Measurements from ENCODE around the gene NINL. TPM values are rescaled to one million over a fixed set of nuclear protein-coding genes. Genes with fewer than 3 reads are reported as not detected.

Gene NINL
- polyA plus RNA-seq, 1 donor (not counting 4 experiments of a cell fraction or from before 2014, with no cell fraction given): 0.79 TPM

DNA sequence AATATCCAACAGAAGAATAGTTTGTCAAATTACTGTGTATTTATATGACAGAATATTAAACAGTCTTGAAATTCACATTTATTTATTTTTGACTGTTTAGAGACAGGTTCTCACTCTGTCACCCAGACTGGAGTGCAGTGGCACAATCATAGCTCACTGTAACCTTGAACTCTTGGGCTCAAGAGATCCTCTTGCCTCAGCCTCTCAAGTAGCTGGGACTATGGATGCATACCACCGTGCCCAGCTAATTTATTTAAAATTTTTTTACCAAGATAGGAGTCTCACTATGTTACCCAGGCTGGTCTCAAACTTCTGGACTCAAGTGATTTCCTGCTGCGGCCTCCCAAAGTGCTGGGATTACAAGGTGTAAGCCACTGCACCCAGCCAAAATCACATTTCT, 57.4 kb downstream of the NINL start:
- no peaks in the 10 kb centered on the region for H3K9me3 ChIP-seq (ENCODE audit: control insufficient read depth, low read depth, low read length)
- H3K27ac ChIP-seq (ENCODE audit: control insufficient read depth, insufficient read depth, low read length): no peak overlapping the region
- DNase-seq (ENCODE audit: low read depth, low spot score) (no peak), FAIRE-seq (no peak)
- H3K4me2 ChIP-seq (ENCODE audit: control insufficient read depth, extremely low read depth, insufficient read depth, low read depth, low read length): no peak overlapping the region
- no peaks in the 10 kb centered on the region for H3K27me3 ChIP-seq (ENCODE audit: control insufficient read depth, extremely low read depth, insufficient read depth, low read length)
- dilution Hi-C loops (cut with MboI; ENCODE audit: extremely low pct_ligation_motif_present, low sequenced_read_pairs): no loop called here
- no peak overlapping the region for H3K4me3 ChIP-seq (ENCODE audit: control insufficient read depth in 2 of 3, extremely low read depth in 1 of 3, insufficient read depth in 2 of 3, low read depth in 1 of 3, low read length in 3 of 3)
- no peaks in the 10 kb centered on the region for H3K4me1 ChIP-seq (ENCODE audit: control insufficient read depth, extremely low read depth, insufficient read depth, low read length)
- no peaks in the 10 kb centered on the region for H3K9me1 ChIP-seq (ENCODE audit: control insufficient read depth, extremely low read depth, insufficient read depth, low read length)
- TF ChIP-seq EZH2 (IDR thresholded peaks at IDR 0.05; ENCODE audit: low read length): no peak
- H2AFZ ChIP-seq (ENCODE audit: control insufficient read depth, low read length): no peak overlapping the region
- H3K36me3 ChIP-seq (ENCODE audit: control insufficient read depth in 2 of 2, extremely low read depth in 1 of 2, insufficient read depth in 2 of 2, low read length in 2 of 2): no peaks in the 10 kb centered on the region
- H3K9ac ChIP-seq (ENCODE audit: control insufficient read depth, extremely low read depth, insufficient read depth, low read length): no peak overlapping the region
- no peaks in the 10 kb centered on the region for H4K20me1 ChIP-seq (ENCODE audit: control insufficient read depth, extremely low read depth, insufficient read depth, low read length)
- no peaks in the 10 kb centered on the region for H3K79me2 ChIP-seq (ENCODE audit: control insufficient read depth, insufficient read depth, low read length)

DNA sequence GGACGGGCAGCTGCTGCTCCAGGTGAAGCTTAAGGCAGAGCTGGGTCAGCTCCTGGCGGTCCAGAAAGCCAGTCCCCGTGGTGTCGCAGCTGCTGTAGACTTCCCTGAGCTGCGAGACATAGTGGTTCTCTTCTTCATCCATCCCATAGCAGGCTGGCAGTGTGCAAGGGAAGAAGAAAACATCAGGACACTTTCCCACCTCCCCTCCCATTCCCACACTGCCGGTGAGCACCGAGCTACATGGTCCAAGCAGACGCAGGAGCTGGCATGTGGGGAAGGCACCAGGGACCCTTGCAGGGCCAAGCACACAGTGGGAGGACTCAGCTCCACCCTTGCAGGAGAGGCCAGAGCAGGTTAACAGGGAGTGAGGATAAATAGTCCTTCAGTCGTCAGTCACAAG, 58.9 kb downstream of the NINL start:
- H3K9ac ChIP-seq (ENCODE audit: control insufficient read depth, extremely low read depth, insufficient read depth, low read length): no peak overlapping the region
- no peak overlapping the region for H3K4me2 ChIP-seq (ENCODE audit: control insufficient read depth, extremely low read depth, insufficient read depth, low read depth, low read length)
- DNase-seq (ENCODE audit: low read depth, low spot score) (no peak), FAIRE-seq (no peak)
- H3K4me3 ChIP-seq (ENCODE audit: control insufficient read depth in 2 of 3, extremely low read depth in 1 of 3, insufficient read depth in 2 of 3, low read depth in 1 of 3, low read length in 3 of 3): no peak overlapping the region
- no peaks in the 10 kb centered on the region for H4K20me1 ChIP-seq (ENCODE audit: control insufficient read depth, extremely low read depth, insufficient read depth, low read length)
- no peak overlapping the region for H2AFZ ChIP-seq (ENCODE audit: control insufficient read depth, low read length)
- H3K36me3 ChIP-seq (ENCODE audit: control insufficient read depth in 2 of 2, extremely low read depth in 1 of 2, insufficient read depth in 2 of 2, low read length in 2 of 2): no peaks in the 10 kb centered on the region
- no peaks in the 10 kb centered on the region for H3K27me3 ChIP-seq (ENCODE audit: control insufficient read depth, extremely low read depth, insufficient read depth, low read length)
- H3K27ac ChIP-seq (ENCODE audit: control insufficient read depth, insufficient read depth, low read length): no peak overlapping the region
- H3K9me1 ChIP-seq (ENCODE audit: control insufficient read depth, extremely low read depth, insufficient read depth, low read length): no peaks in the 10 kb centered on the region
- dilution Hi-C loops (cut with MboI; ENCODE audit: extremely low pct_ligation_motif_present, low sequenced_read_pairs): no loop called here
- H3K9me3 ChIP-seq (ENCODE audit: control insufficient read depth, low read depth, low read length): no peaks in the 10 kb centered on the region
- H3K4me1 ChIP-seq (ENCODE audit: control insufficient read depth, extremely low read depth, insufficient read depth, low read length): no peaks in the 10 kb centered on the region
- TF ChIP-seq EZH2 (IDR thresholded peaks at IDR 0.05; ENCODE audit: low read length): no peak
- TF ChIP-seq, protein P1, sequence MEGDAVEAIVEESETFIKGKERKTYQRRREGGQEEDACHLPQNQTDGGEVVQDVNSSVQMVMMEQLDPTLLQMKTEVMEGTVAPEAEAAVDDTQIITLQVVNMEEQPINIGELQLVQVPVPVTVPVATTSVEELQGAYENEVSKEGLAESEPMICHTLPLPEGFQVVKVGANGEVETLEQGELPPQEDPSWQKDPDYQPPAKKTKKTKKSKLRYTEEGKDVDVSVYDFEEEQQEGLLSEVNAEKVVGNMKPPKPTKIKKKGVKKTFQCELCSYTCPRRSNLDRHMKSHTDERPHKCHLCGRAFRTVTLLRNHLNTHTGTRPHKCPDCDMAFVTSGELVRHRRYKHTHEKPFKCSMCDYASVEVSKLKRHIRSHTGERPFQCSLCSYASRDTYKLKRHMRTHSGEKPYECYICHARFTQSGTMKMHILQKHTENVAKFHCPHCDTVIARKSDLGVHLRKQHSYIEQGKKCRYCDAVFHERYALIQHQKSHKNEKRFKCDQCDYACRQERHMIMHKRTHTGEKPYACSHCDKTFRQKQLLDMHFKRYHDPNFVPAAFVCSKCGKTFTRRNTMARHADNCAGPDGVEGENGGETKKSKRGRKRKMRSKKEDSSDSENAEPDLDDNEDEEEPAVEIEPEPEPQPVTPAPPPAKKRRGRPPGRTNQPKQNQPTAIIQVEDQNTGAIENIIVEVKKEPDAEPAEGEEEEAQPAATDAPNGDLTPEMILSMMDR (optimal IDR thresholded peaks at IDR 0.05 in 1 of 3, IDR thresholded peaks at IDR 0.05 in 1 of 3, conservative IDR thresholded peaks at IDR 0.05 in 1 of 3; ENCODE audit: extremely low read depth in 1 of 3, insufficient read depth in 2 of 3, low read length in 3 of 3): no peak
- no peaks in the 10 kb centered on the region for H3K79me2 ChIP-seq (ENCODE audit: control insufficient read depth, insufficient read depth, low read length)

DNA sequence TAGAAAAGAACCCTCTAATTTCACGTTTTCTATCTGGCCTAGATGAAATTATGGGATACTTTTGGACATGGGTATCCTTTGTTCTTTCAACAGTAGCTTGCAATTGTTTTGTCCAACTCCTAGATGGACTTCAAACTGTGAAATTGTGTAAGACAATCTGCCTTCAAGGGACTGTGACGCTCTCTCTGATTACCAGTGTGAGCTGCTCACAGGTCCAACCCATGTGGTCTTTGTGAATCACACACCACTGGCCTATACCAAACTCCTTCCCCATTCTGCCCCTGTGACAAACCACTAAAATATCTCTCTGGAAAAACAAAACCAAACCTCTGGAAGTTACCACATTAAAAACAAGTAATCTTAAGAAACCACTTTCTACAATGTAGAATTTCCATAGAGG, 59.5 kb downstream of the NINL start:
- Histone ChIP-seq H3K27ac (ENCODE audit: control insufficient read depth, insufficient read depth, low read length) (no peak overlapping the region), H3K9me1 (ENCODE audit: control insufficient read depth, extremely low read depth, insufficient read depth, low read length) (no peaks in the 10 kb centered on the region), H3K4me1 (ENCODE audit: control insufficient read depth, extremely low read depth, insufficient read depth, low read length) (no peaks in the 10 kb centered on the region), H3K9me3 (ENCODE audit: control insufficient read depth, low read depth, low read length) (no peaks in the 10 kb centered on the region), H3K79me2 (ENCODE audit: control insufficient read depth, insufficient read depth, low read length) (no peaks in the 10 kb centered on the region), H3K36me3 (ENCODE audit: control insufficient read depth in 2 of 2, extremely low read depth in 1 of 2, insufficient read depth in 2 of 2, low read length in 2 of 2) (no peaks in the 10 kb centered on the region), H4K20me1 (ENCODE audit: control insufficient read depth, extremely low read depth, insufficient read depth, low read length) (no peaks in the 10 kb centered on the region), H3K4me3 (ENCODE audit: control insufficient read depth in 2 of 3, extremely low read depth in 1 of 3, insufficient read depth in 2 of 3, low read depth in 1 of 3, low read length in 3 of 3) (no peak overlapping the region), H3K27me3 (ENCODE audit: control insufficient read depth, extremely low read depth, insufficient read depth, low read length) (no peaks in the 10 kb centered on the region), H3K9ac (ENCODE audit: control insufficient read depth, extremely low read depth, insufficient read depth, low read length) (no peak overlapping the region), H2AFZ (ENCODE audit: control insufficient read depth, low read length) (no peak overlapping the region), H3K4me2 (ENCODE audit: control insufficient read depth, extremely low read depth, insufficient read depth, low read depth, low read length) (no peak overlapping the region)
- no peak for DNase-seq (ENCODE audit: low read depth, low spot score)
- FAIRE-seq: no peak
- dilution Hi-C loops (cut with MboI; ENCODE audit: extremely low pct_ligation_motif_present, low sequenced_read_pairs): no loop called here
- TF ChIP-seq EZH2 (IDR thresholded peaks at IDR 0.05; ENCODE audit: low read length): no peak
- TF ChIP-seq, protein P1 (optimal IDR thresholded peaks at IDR 0.05 in 1 of 3, IDR thresholded peaks at IDR 0.05 in 1 of 3, conservative IDR thresholded peaks at IDR 0.05 in 1 of 3; ENCODE audit: extremely low read depth in 1 of 3, insufficient read depth in 2 of 3, low read length in 3 of 3): no peak
